Activated CD4-positive, alpha-beta T cell treated with anti-CD3 and anti-CD28 coated beads, Interleukin-2, amount 50 U/mL, for 24 hours (primary cell): ENCODE data around the gene PARP2.
A peak's percentile ranks its signal among the peaks of the same experiment; 100 is the strongest.
"Not testable (repeated sequence)": the region's sequence is repeated elsewhere in the genome, so short reads cannot be mapped to it uniquely, and the experiment has no call there.

ENCODE experiments used
- DNase-seq, 2 donors: peaks; one replicate each; pipeline ENCODE4 v3.0.0-alpha.2; 2020; ENCODE audit warnings: low read depth in 1 of 2, low spot score in 1 of 2

The PARP2 gene

GRCh38 chr14:20343092-20343861 lies at the start of gene PARP2:
PARP2 (plus strand) TSS chr14:20343635; CDS start chr14:20343642, 7 bp downstream.
- peak; percentile 85 to 94 for DNase-seq

GRCh38 chr14:20294636-20295035 lies 48.8 kb upstream of the PARP2 start:
- DNase-seq: no peak

GRCh38 chr14:20295067-20295466 lies 48.4 kb upstream of the PARP2 start:
- DNase-seq: no peak

DNA sequence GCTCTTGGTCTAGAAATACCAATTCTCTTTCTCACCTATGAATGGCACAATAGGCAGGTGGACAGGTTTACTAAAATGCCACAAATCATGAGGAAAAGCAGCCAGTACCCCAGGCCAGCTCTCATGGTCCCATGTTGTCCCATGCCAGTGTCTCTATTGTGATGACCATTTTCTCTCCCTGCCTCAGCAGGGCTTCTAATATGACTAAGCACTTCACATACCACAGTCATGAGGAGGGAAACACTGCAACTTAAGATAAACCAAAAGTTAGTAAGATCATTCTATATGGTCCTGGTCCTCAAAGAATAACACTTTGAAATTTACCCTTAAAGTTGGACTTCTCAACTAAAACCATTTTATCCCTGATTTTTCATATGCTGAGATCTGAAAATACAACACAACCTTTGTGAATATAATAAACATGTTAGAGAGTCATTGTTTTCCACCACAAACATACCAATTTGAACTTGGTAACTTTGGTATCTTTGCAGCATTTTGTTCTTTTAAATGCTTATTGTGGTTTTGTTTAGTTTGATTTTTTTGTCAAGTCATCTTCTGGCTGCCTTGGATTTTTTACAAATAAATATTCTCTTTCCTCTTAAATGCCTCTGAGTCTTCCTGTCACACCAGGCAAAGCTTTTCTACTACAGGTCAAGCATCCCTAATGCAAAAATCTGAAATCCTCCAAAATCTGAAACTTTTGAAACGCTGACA lies 41.2 kb upstream of the PARP2 start:
- DNase-seq: no peak

- peak; percentile 87 for DNase-seq
Measured at GRCh38 chr14:20305265-20306078, 38.0 kb upstream of the PARP2 start, which contains the start of gene TTC5. TTC5 (minus strand) TSS chr14:20305951; CDS start chr14:20305937, 14 bp downstream.

DNA sequence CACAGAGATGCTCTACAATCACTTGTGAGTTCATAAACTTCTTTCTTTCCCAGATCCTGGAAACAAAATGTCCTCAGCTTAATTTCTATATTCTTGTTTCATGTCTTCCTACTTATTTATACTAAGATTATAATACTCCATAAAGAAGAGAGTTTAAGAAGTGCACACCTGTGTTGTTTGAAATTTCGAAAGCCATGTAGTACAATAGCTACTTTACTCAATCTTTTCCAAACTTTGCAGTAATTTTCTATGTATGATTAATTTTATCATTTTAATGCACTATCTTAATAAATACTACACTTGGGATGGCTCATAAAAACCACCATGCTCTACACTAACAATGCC lies 37.4 kb upstream of the PARP2 start:
- no peak for DNase-seq

DNA sequence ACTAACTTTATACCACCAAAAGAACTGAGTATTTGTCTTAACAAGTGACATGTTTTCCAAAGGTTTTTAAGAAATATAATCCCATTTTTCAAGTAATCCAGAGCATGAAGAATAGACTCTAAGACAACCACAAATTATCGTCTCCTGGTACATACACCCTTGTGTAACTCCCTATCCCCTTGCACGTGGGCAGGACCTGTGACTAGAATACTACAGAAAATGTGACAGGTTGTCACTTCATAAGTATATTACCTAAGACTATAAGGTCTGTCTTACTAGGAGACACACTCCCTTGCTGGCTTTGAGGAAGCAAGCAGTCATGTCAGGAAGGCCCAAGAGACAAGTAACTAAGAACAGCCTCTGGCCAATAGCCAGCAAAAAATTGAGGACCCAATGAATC lies 29.4 kb upstream of the PARP2 start:
- no peak for DNase-seq

- DNase-seq: no peak
Measured at GRCh38 chr14:20317720-20318119, 25.7 kb upstream of the PARP2 start.

DNA sequence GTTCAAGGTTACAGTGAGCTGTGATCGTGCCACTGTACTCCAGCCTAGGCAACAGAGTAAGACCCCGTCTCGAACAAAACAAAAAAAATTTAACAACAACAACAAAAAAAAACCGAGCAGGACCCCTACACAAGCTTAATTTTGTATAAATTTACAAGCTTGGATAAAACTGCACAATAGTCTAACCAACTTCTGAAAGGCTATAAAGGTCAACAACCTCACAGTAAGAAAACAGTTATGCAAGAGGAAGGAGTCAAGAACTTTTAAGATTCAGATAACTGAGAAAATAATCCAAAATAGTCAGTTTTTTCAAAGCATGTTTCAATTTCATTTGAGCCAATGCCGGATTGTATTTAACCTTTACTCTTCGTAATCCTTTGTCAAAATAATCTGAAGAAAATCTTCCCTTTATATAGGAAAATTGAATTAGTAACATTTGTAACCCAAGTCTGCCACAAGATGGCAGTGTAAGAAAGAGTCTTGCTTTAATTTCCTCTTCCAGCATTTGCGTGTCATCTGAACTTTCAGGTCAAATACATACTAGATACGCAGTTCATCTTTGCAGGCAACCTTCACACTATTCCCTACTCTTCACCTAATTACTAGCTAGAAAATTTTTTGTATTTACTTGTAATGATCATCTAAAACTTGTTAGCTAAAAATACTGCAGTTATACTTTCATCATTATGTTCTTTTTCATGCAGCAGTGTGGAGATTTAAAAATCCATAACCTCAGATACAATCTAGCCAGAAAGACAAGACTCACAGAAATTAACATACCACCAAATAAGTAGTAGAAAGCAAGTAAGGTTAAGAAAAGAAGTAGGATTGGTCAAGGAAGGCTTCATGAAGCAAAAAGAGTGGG lies 16.2 kb upstream of the PARP2 start:
- peak in 1 of 2 donors; percentile 43 for DNase-seq

DNA sequence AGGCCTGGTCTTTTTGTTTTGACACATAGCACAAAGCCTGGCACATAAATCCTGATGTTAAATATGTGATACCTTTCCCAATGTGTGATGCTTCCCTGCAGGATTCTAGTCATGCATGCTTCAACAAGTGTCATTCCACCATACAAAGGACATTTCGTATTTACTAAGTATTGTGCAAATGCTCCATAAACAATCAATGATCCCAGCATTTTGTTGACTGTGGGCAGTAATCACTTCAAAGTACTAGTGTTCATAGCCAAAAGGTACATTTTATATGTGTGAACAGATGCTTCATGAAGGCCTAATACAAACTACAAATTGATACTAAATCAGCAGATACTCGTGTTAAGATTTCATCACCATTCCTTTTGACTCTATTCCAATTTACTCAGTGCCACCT lies 14.7 kb upstream of the PARP2 start:
- DNase-seq: no peak

- no peak for DNase-seq
Measured at GRCh38 chr14:20329355-20329754, 14.1 kb upstream of the PARP2 start.

- DNase-seq: no peak
Measured at GRCh38 chr14:20331053-20331613, 12.3 kb upstream of the PARP2 start.

GRCh38 chr14:20332431-20332787 lies 11.0 kb upstream of the PARP2 start:
- no peak for DNase-seq

- peak; percentile 14 to 62 for DNase-seq
Measured at GRCh38 chr14:20332788-20333493, 10.5 kb upstream of the PARP2 start, which contains the start of gene CCNB1IP1. CCNB1IP1 (minus strand) TSS chr14:20333279; CDS start chr14:20316523, 16,756 bp downstream.

- DNase-seq: no peak
Measured at GRCh38 chr14:20333494-20333841, 10.0 kb upstream of the PARP2 start.

GRCh38 chr14:20334017-20334416 lies 9.4 kb upstream of the PARP2 start:
- no peak for DNase-seq

- not testable (repeated sequence) for DNase-seq
Measured at GRCh38 chr14:20341032-20341431, 2.4 kb upstream of the PARP2 start.

- no peak for DNase-seq
Measured at GRCh38 chr14:20341646-20342045, 1.8 kb upstream of the PARP2 start.

- DNase-seq: no peak
Measured at GRCh38 chr14:20343862-20344220, 406 bp downstream of the PARP2 start.

DNA sequence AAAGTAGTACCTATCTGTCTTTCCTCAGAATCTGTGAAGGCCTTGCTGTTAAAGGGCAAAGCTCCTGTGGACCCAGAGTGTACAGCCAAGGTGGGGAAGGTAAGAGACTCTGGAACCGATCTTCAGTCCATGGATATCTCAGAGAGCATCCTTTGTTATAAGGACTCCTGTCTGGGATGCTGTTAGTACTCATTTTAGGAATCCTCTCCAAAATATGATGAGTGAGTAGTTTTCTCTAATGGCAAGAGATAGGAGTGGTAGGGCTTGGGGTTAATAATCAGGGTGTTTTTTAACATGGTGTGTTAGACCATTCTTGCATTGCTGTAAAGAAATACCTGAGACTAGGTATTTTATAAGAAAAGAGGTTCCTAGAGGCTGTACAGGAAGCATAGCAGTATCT lies 1.9 kb downstream of the PARP2 start:
- DNase-seq: no peak
